ENCODE data around the gene CEP44.
A peak's percentile ranks its signal among the peaks of the same experiment; 100 is the strongest.
"Not testable (repeated sequence)": the region's sequence is repeated elsewhere in the genome, so short reads cannot be mapped to it uniquely, and the experiment has no call there.

Gene CEP44

DNA sequence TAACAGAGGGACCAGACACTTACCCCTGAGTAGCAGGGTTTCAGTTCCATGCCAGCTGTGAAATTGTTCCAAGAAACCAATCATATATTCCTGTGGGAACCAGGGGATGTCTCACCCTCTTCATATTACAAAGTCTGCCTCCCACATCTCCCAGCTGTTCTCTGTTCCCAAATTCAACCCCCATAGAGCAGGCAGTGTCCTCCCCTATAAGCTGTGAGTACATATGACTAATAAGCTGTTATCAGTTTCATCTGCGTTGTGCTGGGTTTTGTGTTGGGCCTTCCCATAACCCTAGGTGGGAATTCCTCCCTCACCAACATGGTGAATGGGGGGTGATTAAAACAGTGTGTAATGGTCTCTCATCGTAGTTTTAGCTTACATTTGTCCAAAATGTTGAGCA, 41.0 kb downstream of the CEP44 start:
- DNase-seq, result no peak

DNA sequence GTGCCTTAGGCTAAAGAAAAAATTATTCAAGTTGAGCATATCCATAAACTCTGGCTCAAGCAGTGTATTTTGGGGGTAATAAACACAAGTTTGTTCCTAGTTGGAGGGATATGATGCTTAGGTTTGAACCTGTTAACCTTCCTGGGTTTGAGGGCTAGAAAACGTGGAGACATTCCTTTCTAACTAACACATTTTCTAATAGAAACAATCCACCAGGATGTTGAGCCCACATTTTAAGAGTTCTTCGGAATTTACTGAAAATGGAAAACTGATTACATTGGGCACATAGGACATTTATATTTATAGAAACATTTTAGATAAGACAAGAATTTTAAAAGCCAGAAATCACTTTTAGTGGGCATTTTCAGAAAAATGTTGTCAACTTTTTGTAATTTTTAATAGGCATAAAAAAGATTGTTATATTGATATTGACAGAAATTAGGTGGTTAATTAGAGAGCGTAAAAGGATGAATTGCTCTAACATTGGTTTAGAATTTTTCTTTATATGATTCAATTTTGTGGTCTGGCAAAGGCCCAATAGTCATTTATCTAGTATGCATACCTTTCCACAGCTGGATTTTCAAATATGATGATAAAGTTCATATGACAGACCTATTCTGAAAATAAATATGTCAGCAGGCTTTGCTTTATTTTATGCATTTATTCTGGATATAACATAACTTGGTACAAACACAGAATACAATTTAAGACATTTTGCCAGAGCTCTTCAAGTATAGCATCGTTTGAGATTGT, 49.2 kb downstream of the CEP44 start:
- DNase-seq, result no peak

DNA sequence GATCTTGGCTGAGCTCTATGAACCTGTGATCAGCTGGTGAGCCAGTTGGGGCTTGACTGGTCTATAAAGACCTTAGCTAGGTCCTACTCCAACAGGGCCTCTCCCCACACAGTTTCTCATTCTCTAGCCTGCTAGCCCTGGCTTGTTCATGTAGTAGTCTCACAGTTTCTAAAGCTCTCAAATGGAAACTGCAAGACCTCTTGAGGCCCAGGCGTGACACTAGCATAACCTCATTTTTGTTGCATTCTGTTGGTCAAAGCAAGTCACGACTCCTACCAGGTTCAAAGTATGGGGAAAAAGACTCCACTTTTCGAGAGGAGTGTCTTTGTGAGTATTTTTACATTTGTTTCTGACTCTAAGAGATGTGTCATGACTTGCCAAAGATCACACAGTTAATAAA, 50.9 kb downstream of the CEP44 start:
- no peak for DNase-seq

DNA sequence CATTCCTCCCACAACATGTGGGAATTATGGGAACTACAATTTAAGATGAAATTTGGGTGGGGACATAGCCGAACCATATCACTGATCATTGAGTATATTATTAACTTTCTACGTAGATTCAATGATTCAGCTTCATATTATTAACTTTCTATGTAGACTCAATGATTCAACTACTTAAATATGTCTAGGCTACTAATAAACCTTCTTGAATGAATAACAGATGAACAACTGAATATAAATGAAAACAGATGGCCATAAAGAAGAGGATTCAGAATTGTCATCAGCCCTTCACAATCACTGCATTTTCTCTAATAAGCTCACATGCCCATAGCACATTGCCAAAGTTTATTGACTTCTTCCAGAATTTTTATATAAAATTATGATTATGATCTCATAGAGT, 57.0 kb downstream of the CEP44 start:
- no peak for DNase-seq

DNA sequence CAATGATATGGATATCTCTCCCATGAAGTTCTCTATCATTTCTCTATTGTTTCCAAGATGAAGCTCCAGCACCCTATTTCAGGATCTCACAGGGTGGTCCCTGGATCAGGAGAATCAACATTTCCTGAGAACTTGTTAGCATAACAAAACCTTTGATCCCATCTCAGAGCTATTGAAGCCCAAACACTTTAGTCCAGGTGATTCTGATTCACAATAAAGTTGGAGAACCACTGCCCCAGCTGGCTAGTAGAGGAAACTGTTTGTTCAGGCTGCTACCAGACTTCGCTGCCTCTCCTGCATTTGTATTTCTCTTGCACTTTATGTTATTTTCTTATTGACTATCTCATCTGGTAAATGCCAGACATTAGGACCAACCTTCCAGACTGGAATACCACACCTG, 65.4 kb downstream of the CEP44 start:
- no peak for DNase-seq

DNA sequence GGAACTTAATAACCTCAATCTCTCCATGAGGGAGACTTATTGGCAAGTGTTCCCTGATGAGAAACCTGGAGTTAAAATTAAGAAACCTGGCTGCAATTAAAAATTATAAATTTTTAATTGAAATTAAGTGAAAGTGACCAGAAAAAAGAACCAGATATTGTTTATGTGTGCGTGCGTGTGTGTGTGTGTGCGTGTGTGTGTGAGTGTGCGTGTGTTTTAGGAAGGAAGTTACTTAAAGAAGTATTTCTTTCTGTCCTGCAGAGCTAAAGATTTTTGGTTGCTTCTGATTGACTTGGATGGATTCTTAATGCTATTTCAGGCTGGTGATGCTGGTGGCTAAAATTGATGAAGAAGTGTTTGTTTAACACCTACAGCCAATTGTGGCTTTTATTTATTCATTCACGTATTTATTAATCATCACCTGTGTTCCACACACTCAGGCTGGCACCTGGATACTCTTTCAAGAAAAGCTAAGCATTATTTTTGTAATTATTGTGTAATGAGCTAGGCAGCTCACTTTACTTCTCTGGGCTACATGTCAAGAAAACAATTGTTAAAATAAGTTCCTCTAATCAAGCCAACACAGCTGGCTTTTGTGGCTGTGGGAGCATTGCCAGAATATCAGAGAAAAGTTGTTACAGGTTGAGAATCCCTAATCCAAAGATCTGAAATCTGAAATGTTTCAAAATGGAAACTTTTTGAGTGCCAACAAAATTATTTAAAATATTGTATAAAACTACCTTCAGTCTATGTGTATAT, 68.5 kb downstream of the CEP44 start:
- no peak for DNase-seq

DNA sequence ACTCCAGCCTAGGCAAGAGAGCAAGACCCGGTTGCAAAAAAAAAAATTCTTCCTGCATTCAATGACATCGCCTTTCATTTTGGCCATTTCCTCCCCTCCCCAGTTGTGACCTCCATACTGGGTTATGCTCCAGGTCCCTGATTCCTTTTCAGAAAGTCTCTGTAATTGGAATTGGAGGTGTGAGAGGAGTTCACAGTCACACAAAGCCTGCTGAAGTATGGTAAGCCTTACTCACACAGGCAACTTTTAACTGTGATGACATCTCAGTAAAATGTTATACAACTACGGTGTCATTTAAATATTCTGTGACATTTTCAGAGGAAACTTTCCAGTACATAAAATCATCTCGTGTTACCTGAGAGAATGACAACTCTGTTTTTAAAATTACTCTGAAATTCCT, 73.6 kb downstream of the CEP44 start:
- DNase-seq, result no peak

DNA sequence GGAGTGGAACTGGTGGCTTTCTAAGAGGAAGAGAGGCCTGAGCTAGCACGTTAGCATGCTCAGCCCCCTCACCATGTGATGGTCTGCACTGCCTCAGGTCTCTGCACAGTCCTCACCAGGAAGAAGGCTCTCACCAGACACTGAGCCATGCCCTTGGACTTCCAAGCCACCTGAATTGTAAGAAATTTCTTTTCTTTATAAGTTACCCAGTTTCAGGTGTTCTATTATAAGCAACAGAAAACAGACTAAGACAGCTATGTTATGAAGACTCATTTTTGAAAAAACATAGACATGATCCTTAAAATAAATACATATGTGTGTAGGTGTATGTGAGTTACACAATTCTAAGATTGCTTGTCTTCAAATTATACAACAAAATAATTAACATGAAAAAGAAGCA, 74.7 kb downstream of the CEP44 start:
- no peak for DNase-seq

DNA sequence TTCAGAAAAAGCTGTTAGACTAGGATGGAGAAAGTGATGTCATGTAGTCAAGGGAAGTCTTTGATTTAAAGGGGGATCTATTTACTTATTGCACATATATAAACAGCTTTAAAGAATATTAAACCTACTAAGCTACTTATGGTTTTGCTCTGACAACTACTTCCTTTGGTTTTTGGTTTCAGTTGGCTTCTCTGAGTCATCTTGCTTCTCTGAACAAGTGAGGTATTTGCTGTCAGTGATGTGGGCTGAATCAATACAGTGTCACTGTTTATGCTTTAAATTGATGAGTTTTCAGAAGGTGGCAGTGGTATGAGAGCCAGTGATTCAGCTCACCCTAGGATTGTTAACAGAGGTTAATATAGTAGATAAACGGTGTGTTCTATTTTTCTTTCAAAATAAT, 75.1 kb downstream of the CEP44 start:
- DNase-seq, result no peak

DNA sequence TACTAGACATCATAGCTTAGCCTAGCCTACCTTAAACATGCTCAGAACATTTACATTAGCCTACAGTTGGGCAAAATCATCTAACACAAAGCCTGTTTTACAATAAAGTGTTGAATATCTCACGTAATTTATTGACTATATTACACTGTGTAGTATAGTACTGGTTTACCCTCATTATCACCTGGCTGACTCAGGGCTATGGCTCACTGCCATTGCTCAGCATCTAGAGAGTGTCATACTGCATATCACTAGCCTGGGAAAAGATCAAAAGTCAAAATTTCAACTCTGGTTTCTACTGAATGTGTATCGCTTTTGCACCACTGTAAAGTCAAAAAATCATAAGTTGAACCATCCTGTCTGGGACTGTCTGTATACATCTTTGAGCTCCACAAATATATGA, 78.6 kb downstream of the CEP44 start:
- DNase-seq, result no peak

DNA sequence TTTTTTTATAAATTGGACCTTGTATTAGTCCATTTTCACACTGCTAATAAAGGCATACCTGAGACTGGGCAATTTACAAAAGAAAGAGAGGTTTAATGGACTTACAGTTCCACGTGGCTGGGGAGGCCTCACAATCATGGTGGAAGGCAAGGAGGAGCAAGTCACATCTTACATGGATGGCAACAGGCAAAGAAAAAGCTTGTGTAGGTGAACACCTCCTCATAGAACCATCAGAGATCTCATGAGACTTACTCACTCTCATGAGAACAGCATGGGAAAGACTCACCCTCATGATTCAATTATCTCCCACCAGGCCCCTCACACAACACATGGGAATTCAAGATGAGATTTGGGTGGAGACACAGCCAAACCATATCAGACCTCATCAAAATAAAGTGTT, 80.1 kb downstream of the CEP44 start:
- DNase-seq, result not testable (repeated sequence)

DNA sequence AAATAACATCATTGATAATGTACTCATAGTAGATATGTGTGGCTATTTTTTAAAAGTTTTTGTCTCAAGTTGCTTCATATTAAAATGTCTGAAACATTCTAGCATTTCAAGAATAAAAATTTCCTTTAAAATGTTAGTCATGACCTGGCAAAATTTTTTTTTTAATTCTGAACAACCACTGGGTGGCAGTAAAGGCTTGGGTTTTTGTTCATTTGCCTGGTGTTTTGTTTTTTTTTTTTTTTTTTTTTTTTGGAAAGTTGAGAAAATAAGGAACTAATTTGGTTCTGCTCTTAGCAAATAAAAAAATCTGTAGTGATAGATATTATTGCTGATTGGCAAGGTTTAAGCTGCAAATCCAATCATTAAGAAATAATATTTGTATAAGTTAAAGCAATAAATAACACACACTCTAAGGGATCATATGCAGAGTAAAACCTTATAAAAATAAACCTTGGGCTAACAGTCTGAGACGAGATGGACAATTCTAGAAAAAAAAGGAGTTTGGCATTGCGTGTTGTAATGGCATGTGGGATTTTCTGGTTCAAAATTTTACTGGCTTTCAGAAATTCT, 81.4 kb downstream of the CEP44 start:
- DNase-seq, result peak; percentile 12

DNA sequence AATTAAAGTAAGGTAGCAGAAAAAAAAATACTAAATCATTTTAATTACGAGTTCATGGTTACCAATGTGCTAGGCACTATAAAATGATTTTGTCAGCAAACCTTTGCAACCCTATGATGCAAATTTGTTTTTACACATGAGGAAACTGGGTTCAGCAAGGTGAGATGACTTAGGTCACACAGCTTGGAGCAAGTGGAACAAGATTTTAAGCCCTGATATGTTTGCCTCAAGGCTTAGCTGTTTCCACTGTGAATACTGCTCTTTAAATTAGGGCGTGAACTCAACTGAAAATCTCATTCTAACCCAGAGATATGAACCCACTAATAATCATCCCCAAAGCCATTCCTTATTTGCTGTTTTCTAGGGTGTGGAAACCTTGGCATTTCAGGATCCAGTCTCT, 86.3 kb downstream of the CEP44 start:
- DNase-seq, result no peak

DNA sequence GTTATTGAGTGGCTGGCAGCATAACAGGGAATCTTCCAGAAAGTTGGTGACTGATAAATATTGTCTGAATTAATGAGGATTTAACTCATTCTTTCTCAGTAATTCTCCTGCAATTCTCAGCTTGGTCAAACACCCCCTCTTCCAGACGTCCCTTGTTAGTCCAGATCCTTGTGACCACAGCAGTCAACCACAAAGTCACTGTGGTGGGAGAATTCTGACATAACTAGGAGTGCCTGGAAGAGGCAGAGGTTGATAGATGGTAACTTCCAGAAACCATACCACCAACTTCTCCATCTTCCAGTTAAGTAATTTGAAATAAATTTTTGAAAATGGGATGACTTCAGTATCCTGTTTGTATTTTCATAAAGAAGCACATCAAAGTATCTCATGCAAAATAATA, 90.1 kb downstream of the CEP44 start:
- DNase-seq, result no peak

DNA sequence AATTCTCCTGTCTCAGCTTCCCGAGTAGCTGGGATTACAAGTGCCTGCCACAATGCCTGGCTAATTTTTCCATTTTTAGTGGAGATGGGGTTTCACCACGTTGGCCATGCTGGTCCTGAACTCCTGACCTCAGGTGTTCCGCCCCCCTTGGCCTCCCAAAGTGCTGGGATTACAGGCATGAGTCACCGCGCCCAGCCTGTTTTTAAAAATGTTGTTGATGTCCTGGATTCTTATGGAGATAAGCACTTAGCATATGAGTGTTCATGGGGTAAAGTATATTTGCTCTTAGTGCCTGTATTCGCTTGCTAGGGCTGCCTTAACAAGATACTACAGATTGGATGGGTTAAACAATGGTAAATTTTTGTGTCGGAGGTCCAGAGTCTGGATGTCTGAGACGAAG, 91.7 kb downstream of the CEP44 start:
- DNase-seq, result no peak

DNA sequence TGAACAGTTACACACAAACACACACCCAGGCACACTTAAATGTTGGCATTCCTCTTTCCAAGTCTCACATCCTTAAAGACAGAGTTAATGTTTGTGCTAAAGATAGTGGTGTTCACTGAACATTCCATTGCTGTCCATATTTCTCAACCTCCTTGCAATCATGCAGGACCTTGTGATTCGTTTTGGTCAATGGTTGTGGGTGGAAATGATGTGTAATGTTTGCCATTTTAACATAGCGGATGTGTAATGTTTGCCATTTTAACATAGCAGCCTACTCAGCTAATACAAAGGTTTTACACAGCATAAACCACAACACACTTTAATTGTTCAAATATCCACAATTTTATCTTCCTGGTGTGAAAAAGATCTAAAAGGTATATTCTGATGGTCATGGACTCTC, 93.9 kb downstream of the CEP44 start:
- no peak for DNase-seq

DNA sequence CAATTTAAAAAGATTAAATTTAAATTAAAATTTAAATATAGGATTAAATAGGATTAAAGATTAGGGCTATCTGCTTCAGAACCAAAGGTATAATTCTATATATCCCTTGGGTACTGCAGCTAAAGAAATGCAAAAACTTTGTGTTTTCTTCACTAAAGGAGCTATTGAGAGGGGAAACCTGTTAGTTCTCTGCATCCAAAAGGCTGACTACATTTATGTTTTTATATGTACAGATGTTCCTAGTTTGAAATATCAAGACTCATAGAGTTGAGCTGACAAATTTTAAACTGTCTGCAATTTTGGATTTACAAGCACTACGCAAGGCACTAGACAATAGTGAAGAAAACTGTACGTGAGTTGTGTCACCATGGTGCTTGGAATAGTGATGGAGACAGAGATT, 95.2 kb downstream of the CEP44 start:
- DNase-seq, result no peak

DNA sequence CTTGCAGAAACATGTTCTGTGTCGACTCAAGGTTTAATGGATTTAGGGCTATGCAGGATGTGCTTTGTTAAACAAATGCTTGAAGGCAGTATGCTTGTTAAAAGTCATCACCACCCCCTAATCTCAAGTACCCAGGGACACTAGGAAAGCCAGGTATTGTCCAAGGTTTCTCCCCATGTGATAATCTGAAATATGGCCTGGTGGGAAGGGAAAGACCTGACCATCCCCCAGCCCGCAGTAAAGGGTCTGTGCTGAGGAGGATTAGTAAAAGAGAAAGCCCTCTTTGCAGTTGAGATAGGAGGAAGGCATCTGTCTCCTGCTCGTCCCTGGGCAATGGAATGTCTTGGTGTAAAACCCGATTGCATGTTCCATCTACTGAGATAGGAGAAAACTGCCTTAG, 96.5 kb downstream of the CEP44 start:
- not testable (repeated sequence) for DNase-seq

DNA sequence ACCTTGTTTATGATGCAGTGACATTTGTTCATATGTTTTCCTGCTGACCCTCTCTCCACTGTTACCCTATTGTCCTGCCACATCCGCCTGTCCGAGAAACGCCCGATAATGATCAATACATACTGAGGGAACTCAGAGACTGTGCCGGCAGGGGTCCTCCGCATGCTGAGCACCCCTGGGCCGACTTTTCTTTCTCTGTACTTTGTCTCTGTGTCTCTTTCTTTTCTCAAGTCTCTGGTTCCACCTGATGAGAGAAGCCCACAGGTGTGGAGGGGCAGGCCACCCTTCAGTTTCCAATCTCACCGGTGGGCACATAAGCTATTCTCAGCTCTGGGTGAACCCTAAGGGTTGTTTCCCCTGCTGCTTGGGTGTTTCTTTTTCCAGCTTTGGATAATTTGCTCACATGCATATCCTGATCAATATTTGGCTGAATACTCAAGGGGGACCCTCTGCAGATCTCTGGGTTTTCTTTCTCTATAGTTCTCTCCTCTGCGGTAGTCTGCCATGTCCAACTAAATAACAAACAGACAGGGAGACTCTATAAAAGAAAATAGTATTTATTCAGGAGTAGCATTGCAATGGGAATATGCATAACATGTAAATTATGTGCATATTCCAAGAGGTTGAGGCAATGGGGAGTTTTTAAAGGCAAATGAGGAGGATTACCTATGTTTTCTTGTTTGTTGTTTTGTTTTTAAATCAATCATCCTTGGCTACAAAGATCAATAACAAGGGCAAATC, 97.2 kb downstream of the CEP44 start:
- no peak for DNase-seq

DNA sequence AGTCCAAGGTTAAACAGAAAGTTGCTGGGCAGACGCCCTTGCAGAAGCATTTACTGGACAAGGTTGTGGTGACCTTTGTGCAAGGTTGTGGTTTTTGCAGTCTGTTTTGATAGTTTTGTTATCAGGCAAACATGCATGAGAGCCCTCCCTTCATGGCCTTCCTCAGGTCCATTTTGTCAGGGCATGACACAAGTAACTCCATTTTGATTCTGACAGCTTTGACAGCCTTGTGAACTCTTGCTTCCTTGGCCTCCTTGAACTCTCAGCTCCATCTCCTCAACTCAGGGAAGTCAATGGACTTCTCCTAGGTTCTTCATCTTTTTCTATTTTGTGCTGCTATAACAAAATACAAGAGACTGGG, 97.7 kb downstream of the CEP44 start:
- DNase-seq, result no peak

Measured in NCI-H345 (cell line).